NK-92 (cell line): ENCODE data around the gene CUL4A.
"Not testable (repeated sequence)": the region's sequence is repeated elsewhere in the genome, so short reads cannot be mapped to it uniquely, and the experiment has no call there.

ENCODE experiments used
- DNase-seq: peaks from one replicate; lab custom pipeline; 2025; ENCODE audit not compliant: unreplicated experiment; lab: John Stamatoyannopoulos, UW

Gene CUL4A

GRCh38 chr13:113238536-113238935 lies 29.1 kb downstream of the CUL4A start:
- DNase-seq = no peak

- no peak for DNase-seq
Observed at GRCh38 chr13:113239357-113239756, 29.9 kb downstream of the CUL4A start.

GRCh38 chr13:113239986-113240385 lies 30.6 kb downstream of the CUL4A start:
- no peak for DNase-seq

DNA sequence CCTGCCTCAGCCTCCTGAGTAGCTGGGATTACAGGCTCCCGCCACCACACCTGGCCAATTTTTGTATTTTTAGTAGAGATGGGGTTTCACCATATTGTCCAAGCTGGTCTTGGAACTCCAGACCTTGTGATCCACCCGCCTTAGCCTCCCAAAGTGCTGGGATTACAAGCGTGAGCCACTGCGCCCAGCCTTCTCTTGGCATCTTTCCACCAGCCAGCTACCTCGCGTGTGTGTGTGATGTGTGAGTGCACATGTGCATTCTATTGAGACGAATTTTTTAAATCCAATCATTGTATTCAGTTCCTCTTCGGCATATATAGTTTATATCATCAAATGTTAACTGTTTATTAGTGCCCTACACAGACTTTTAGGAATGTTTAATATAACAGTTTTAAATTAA lies 32.2 kb downstream of the CUL4A start:
- DNase-seq = not testable (repeated sequence)

DNA sequence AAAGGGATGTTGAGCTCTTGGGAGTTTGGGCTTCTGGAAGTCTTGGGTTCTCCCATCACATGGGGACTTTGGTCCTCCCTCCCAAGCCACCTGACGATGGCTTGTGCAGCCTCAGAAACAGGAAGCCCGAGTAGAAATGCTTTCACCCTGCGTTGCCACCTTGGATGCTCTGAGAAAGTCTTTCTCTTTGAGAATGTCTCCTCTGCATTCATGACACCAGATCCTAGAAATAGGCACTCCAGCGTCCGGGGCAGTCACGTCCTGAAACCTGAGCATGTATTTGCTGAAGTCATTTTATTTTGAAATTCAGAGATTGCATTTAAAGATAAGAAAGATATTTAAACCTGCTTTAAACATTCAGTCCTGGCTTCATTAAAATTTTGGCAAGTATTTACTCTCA lies 34.4 kb downstream of the CUL4A start:
- no peak for DNase-seq

GRCh38 chr13:113245849-113246796 lies 36.7 kb downstream of the CUL4A start:
- DNase-seq = no peak

- no peak for DNase-seq
Observed at GRCh38 chr13:113252516-113253095, 43.2 kb downstream of the CUL4A start.

GRCh38 chr13:113257908-113258307 lies 48.5 kb downstream of the CUL4A start:
- DNase-seq = not testable (repeated sequence)

DNA sequence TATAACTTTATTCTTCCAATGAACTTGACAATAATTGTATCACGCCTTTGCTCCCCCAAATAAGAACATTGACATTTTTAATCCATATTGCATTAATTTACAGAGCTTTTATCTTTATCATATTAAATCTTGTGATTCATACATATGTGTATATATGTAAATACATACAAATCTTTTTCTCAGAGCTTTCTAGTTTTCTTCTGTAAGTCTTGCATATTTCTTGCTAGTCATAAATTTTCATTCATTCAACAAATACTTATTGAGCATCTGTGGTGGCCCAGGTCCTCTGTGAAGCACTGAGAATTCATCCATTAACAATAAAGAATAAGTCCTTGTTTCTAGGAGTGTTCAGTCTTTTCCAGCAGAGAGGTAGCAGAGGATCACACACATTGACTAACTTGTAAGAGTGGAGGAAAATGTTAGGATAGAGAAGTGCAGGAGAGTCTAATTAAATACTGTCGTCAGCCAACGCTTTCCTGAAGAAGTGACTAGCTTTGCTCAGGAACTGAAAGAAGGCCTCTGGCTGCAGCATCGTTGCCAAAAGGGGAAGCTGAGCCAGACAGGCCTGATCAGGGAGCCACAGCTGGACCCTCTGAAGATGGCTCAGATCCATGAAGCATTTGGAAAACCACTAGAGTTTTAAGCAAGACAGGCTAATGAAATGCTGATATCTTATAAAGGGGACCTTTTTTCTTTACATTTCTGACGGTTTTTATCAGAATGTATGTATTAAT lies 49.1 kb downstream of the CUL4A start:
- no peak for DNase-seq

DNA sequence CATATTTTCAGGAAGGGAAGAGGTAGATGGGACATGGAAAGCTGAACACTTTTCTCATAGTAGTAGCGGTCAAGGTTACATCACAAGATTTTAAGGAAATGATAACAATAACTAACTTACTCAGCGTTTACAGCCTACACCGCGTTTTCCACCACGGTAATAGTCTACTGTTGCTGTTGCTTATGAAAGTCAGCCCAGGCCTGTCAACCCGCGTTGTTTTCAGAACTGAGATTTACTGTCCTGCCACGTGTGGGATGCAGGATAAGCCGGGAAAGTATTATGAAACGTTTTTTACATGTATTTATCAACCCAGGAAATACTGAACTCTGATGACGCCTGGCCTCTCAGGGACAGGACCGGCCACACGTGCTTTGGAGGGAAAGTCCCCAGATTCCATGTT lies 51.6 kb downstream of the CUL4A start:
- DNase-seq = no peak

DNA sequence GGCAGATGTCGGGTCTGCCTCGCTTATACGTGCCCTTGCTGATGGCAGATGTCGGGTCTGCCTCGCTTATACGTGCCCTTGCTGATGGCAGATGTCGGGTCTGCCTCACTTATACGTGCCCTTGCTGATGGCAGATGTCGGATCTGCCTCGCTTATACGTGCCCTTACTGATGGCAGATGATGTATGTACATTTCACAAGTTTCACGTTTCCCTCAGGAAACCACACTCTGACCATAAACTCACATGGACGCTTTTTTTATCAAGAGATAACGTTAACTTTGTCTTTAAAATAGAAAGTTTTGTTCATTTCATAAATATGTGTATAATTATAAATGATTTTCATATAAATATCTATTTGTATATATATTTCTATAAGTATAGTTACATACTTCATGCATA lies 53.6 kb downstream of the CUL4A start:
- DNase-seq = not testable (repeated sequence)

DNA sequence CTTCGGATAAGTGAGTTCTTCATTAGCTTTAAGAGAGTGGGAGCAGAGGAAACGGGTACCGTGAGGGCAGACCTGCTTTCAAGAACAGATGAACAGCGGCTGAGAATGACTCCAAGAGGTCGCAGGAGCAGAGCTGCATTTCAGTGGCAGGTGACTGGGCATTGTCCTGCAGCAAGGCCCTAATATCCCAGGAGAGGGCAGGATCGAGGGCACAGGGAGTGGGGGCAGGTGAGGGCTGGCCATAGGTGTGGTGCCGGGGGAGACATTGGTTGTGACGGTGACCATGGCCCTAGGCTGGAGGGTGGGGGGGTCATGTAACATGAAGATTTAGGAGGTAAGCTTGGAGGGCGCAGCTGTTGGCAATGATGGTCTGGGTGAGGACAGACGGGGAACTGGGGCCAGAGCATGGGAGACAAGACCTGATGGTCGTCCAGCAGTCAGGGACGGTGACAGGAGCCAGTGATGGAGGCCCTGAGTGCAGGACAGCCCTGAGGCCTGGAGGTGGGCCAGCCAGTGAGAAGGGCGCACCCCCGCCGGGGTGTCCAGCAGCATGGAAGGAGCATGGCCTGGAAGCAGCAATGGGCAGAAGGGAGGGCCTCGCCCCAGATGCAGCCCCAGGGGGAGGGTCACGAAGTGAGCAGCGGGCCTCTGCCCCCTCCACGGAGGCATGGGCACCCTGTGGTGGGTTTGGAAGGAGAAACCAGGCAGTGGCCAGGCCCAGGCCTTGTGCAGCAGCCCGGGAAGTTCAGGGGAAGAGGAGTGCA lies 58.4 kb downstream of the CUL4A start:
- DNase-seq = no peak

- no peak for DNase-seq
Observed at GRCh38 chr13:113272031-113272430, 62.6 kb downstream of the CUL4A start.

- no peak for DNase-seq
Observed at GRCh38 chr13:113272701-113273181, 63.3 kb downstream of the CUL4A start.

GRCh38 chr13:113273321-113273720 lies 63.9 kb downstream of the CUL4A start:
- DNase-seq = no peak

DNA sequence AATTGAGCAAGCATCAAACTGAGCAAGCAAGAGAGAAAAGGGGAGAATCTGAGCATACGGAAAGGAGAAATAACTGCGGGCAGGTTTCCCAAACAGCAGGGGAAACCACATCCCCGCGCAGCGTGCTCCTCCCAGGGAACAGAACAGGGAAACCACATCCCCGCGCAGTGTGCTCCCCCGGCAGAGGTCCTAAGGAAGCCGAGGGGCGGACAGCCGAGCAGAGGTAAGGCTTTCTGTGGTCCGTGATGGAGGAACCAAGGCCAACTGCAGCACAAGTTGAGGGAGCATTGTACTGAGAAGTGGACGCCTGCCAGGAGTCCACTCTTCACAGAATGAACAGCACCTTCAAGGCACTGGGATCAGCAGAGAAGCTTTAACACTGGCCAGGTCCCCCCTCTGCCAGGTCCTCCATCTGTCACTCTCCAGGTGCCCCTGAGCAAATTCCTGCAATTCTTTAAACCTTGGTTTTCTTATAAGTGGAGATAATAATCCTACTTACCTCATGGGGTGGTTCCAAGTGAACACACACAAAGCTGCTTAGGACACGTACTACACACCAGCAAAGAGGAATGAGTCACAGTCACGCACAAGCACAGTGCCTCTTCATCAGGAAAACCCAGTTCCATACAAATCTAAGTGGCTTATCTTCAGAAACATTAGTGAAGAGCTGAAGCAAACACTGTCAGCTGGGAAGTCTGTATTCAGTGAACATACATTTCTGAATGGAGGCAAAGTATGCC lies 64.6 kb downstream of the CUL4A start:
- DNase-seq = no peak

GRCh38 chr13:113274721-113275120 lies 65.3 kb downstream of the CUL4A start:
- DNase-seq = no peak

DNA sequence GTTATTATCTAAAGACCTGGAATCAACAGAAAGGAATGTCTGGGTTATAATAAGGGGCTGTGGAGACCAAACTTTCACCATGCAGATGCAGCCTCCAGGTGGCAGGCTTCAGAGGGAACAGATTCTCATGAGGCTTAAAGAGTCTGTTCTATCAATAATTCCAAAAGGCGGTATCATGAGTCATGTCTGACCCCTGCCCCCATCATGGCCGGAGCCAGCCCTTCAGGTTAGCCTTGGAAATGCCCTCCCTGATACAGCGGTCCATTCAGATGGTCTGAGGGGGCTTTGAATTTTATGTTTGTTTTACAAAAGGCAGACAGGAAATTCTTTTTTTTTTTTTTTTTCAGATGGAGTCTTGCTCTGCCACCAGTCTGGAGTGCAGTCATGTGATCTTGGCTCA lies 66.0 kb downstream of the CUL4A start:
- no peak for DNase-seq

- no peak for DNase-seq
Observed at GRCh38 chr13:113280126-113280525, 70.7 kb downstream of the CUL4A start.

GRCh38 chr13:113283904-113284303 lies 74.5 kb downstream of the CUL4A start:
- DNase-seq = no peak
